ENCODE results near the gene KRTAP5-1.

The KRTAP5-1 gene

GRCh38 chr11:1571760-1572196 lies 13.3 kb downstream of the KRTAP5-1 start:
- DNase-seq (ENCODE audit: low spot score), result no peak

GRCh38 chr11:1570896-1571759 lies 14.0 kb downstream of the KRTAP5-1 start:
- DNase-seq (ENCODE audit: low spot score), result no peak

- no peak for DNase-seq (ENCODE audit: low spot score)
Observed at GRCh38 chr11:1570531-1570895, 14.6 kb downstream of the KRTAP5-1 start.

GRCh38 chr11:1570001-1570453 lies 15.1 kb downstream of the KRTAP5-1 start:
- DNase-seq (ENCODE audit: low spot score), result no peak

GRCh38 chr11:1569251-1569780 lies 15.8 kb downstream of the KRTAP5-1 start:
- DNase-seq (ENCODE audit: low spot score), result no peak

- no peak for DNase-seq (ENCODE audit: low spot score)
Observed at GRCh38 chr11:1568441-1568911, 16.6 kb downstream of the KRTAP5-1 start.

- DNase-seq (ENCODE audit: low spot score), result no peak
Observed at GRCh38 chr11:1567721-1568100, 17.4 kb downstream of the KRTAP5-1 start.

GRCh38 chr11:1567052-1567720 lies 17.9 kb downstream of the KRTAP5-1 start:
- DNase-seq (ENCODE audit: low spot score), result no peak

- DNase-seq (ENCODE audit: low spot score), result no peak
Observed at GRCh38 chr11:1566381-1567051, 18.6 kb downstream of the KRTAP5-1 start.

- DNase-seq (ENCODE audit: low spot score), result no peak
Observed at GRCh38 chr11:1565904-1566247, 19.2 kb downstream of the KRTAP5-1 start.

GRCh38 chr11:1565173-1565903 lies 19.7 kb downstream of the KRTAP5-1 start:
- no peak for DNase-seq (ENCODE audit: low spot score)

GRCh38 chr11:1564535-1565172 lies 20.4 kb downstream of the KRTAP5-1 start:
- no peak for DNase-seq (ENCODE audit: low spot score)

GRCh38 chr11:1563697-1564534 lies 21.2 kb downstream of the KRTAP5-1 start:
- no peak for DNase-seq (ENCODE audit: low spot score)

- DNase-seq (ENCODE audit: low spot score), result no peak
Observed at GRCh38 chr11:1563149-1563638, 21.9 kb downstream of the KRTAP5-1 start.

- no peak for DNase-seq (ENCODE audit: low spot score)
Observed at GRCh38 chr11:1562469-1563148, 22.5 kb downstream of the KRTAP5-1 start.

- no peak for DNase-seq (ENCODE audit: low spot score)
Observed at GRCh38 chr11:1561955-1562354, 23.1 kb downstream of the KRTAP5-1 start.

GRCh38 chr11:1561266-1561665 lies 23.8 kb downstream of the KRTAP5-1 start:
- no peak for DNase-seq (ENCODE audit: low spot score)

GRCh38 chr11:1560649-1561251 lies 24.3 kb downstream of the KRTAP5-1 start:
- no peak for DNase-seq (ENCODE audit: low spot score)

GRCh38 chr11:1560002-1560648 lies 25.0 kb downstream of the KRTAP5-1 start:
- no peak for DNase-seq (ENCODE audit: low spot score)

All from hematopoietic multipotent progenitor cell treated with erythropoietin and hydrocortisone succinate and interleukin-3 and kit ligand, for 15 days (in vitro differentiated cells).